Activated CD4-positive, alpha-beta T cell treated with anti-CD3 and anti-CD28 coated beads for 48 hours (primary cell): ENCODE results near the gene TMEM52B.
"Not testable (repeated sequence)": the region's sequence is repeated elsewhere in the genome, so short reads cannot be mapped to it uniquely, and the experiment has no call there.

ENCODE experiments used
- DNase-seq: peaks from one replicate; pipeline ENCODE4 v3.0.0-alpha.2; 2020

Gene TMEM52B

GRCh38 chr12:10171973-10172728 is 6.7 kb upstream of the TMEM52B start, which contains the start of gene OLR1:
Gene OLR1 (minus strand): TSS chr12:10172132. CDS start chr12:10172077, 55 bp downstream.
- DNase-seq = no peak

- no peak for DNase-seq
Measured at GRCh38 chr12:10174986-10175614, 3.7 kb upstream of the TMEM52B start.

- no peak for DNase-seq
Measured at GRCh38 chr12:10175846-10176636, 2.8 kb upstream of the TMEM52B start.

- no peak for DNase-seq
Measured at GRCh38 chr12:10179776-10180181, 947 bp downstream of the TMEM52B start.

- no peak for DNase-seq
Measured at GRCh38 chr12:10182354-10183049, 3.7 kb downstream of the TMEM52B start.

GRCh38 chr12:10184261-10184843 is 5.5 kb downstream of the TMEM52B start:
- no peak for DNase-seq

- no peak for DNase-seq
Measured at GRCh38 chr12:10186299-10186698, 7.5 kb downstream of the TMEM52B start.

- DNase-seq = not testable (repeated sequence)
Measured at GRCh38 chr12:10186958-10187357, 8.1 kb downstream of the TMEM52B start.

GRCh38 chr12:10189653-10190052 is 10.8 kb downstream of the TMEM52B start:
- no peak for DNase-seq

- peak; percentile 59 for DNase-seq
Measured at GRCh38 chr12:10190558-10191388, 11.9 kb downstream of the TMEM52B start.

GRCh38 chr12:10191865-10192264 is 13.0 kb downstream of the TMEM52B start:
- DNase-seq = no peak

GRCh38 chr12:10194160-10194670 is 15.4 kb downstream of the TMEM52B start:
- DNase-seq = no peak

GRCh38 chr12:10196210-10196609 is 17.4 kb downstream of the TMEM52B start:
- DNase-seq = no peak

GRCh38 chr12:10197879-10198278 is 19.0 kb downstream of the TMEM52B start:
- DNase-seq = no peak

- not testable (repeated sequence) for DNase-seq
Measured at GRCh38 chr12:10204495-10204894, 25.7 kb downstream of the TMEM52B start.

- no peak for DNase-seq
Measured at GRCh38 chr12:10205220-10205807, 26.5 kb downstream of the TMEM52B start.

- no peak for DNase-seq
Measured at GRCh38 chr12:10207136-10207535, 28.3 kb downstream of the TMEM52B start.

- no peak for DNase-seq
Measured at GRCh38 chr12:10210225-10210624, 31.4 kb downstream of the TMEM52B start.

GRCh38 chr12:10211101-10211939 is 32.5 kb downstream of the TMEM52B start:
- DNase-seq = no peak
